Thyroid gland (tissue), 4 donors: ENCODE measurements around the gene MAEA. TPM values are rescaled to one million over a fixed set of nuclear protein-coding genes. Genes with fewer than 3 reads are reported as not detected.

Experiments used
- DNase-seq, 2 donors: peaks; one replicate each; pipeline ENCODE4 v3.0.0-alpha.2; 2019
- H3K27ac ChIP-seq, 3 donors: fragments of 200-600 bp; sonication (generic); 1 replicate in 2 of 3; 2 replicates in 1 of 3; pipeline ENCODE4 v1.5.1; 2016 to 2019; ENCODE audit warnings: mild to moderate bottlenecking in 1 of 3, moderate library complexity in 1 of 3
- H3K27me3 ChIP-seq: fragments of 200-600 bp; sonication (generic); one replicate; pipeline ENCODE4 v1.5.1; 2019
- H3K36me3 ChIP-seq, 2 donors: fragments of 200-600 bp; sonication (generic); one replicate each; pipeline ENCODE4 v1.5.1; 2016 to 2019
- H3K4me1 ChIP-seq, 2 donors: fragments of 200-600 bp; sonication (generic); one replicate each; pipeline ENCODE4 v1.5.1; 2017 to 2019
- H3K4me3 ChIP-seq, 3 donors: fragments of 200-600 bp; sonication (generic); replicated peaks in 1 of 3; 1 replicate in 2 of 3; 2 replicates in 1 of 3; pipeline ENCODE4 v1.5.1; 2016; ENCODE audit warnings: mild to moderate bottlenecking in 1 of 3
- H3K9me3 ChIP-seq: fragments of 200-600 bp; sonication (generic); one replicate; pipeline ENCODE4 v1.5.1; 2017
- CTCF ChIP-seq, 6 experiments: fragments of 200-600 bp in 3 of 6; fragments of 450-650 bp in 3 of 6; sonication (generic) in 3 of 6; IDR thresholded peaks; one replicate each; pipeline ENCODE4 v1.5.1; 2016 to 2019; ENCODE audit warnings: antibody characterized with exemption in 6 of 6, mild to moderate bottlenecking in 2 of 6, inconsistent platforms in 1 of 6, moderate library complexity in 1 of 6
- POLR2A ChIP-seq, 2 donors: fragments of 450-650 bp; IDR thresholded peaks; one replicate each; pipeline ENCODE4 v1.6.1; 2017; ENCODE audit warnings: antibody characterized with exemption in 2 of 2, mild to moderate bottlenecking in 2 of 2, moderate library complexity in 1 of 2
- WGBS, 2 donors: methylation state at CpG; one replicate each; pipeline ENCODE4 v1.1.5; 2017; 5-methylcytosine and 5-hydroxymethylcytosine counted together
- intact Hi-C: fragments of 100-400 bp; cut with DNase I; formaldehyde crosslinking; loops from one replicate; pipeline ENCODE4 v1.15.1; 2023
- total RNA-seq, 4 donors: library from RNA; depleted of rRNA; stranded (reverse); fragments of >200 nt; gene quantifications; one replicate each; pipeline ENCODE4 v1.2.3, GENCODE V29; 2016

Gene MAEA
- total RNA-seq, 4 donors from 2014 or later: 85.3 to 99.5 (median 87.3) TPM

- Histone ChIP-seq H3K4me1 (peaks cover 28 to 50% of the 10 kb centered on the region in 2 donors), H3K4me3 (no peak overlapping the region), H3K27ac (no peak overlapping the region), H3K36me3 (peaks cover 3 to 14% of the 10 kb centered on the region in 2 donors), H3K27me3 (no peaks in the 10 kb centered on the region), H3K9me3 (no peaks in the 10 kb centered on the region)
- DNase-seq: no peak
- TF ChIP-seq POLR2A (IDR thresholded peaks at IDR 0.05) (no peak), CTCF (IDR thresholded peaks at IDR 0.05) (no peak)
- intact Hi-C loops: no loop called here
- WGBS, 2 donors: 87 to 90% methylated on average over 13 to 14 of the region's 24 CpGs
Observed at GRCh38 chr4:1241936-1242505, 47.7 kb upstream of the MAEA start.

- no peak overlapping the region for H3K27ac ChIP-seq
- H3K9me3 ChIP-seq: no peaks in the 10 kb centered on the region
- WGBS, 2 donors: 93% methylated on average over 25 to 29 of the region's 30 CpGs
- H3K4me1 ChIP-seq: peaks cover 32 to 56% of the 10 kb centered on the region in 2 donors
- intact Hi-C loops: no loop called here
- H3K4me3 ChIP-seq: no peak overlapping the region
- peaks cover 0 to 9% of the 10 kb centered on the region in 2 donors for H3K36me3 ChIP-seq
- TF ChIP-seq CTCF (IDR thresholded peaks at IDR 0.05) (no peak), POLR2A (IDR thresholded peaks at IDR 0.05) (no peak)
- peak in 1 of 2 donors; percentile 0 for DNase-seq
- no peaks in the 10 kb centered on the region for H3K27me3 ChIP-seq
Observed at GRCh38 chr4:1242506-1243450, 46.9 kb upstream of the MAEA start.

- intact Hi-C loops: no loop called here
- peak in 1 of 2 donors; percentile 1 for DNase-seq
- no peak for TF ChIP-seq POLR2A (IDR thresholded peaks at IDR 0.05)
- TF ChIP-seq CTCF (IDR thresholded peaks at IDR 0.05): no peak
- Histone ChIP-seq H3K4me3 (no peak overlapping the region), H3K27me3 (no peaks in the 10 kb centered on the region), H3K36me3 (peaks cover 0 to 9% of the 10 kb centered on the region in 2 donors), H3K27ac (no peak overlapping the region), H3K9me3 (no peaks in the 10 kb centered on the region), H3K4me1 (peaks cover 32 to 56% of the 10 kb centered on the region in 2 donors)
- 57 to 61% methylated on average over 6 to 8 of the region's 15 CpGs for WGBS, 2 donors
Observed at GRCh38 chr4:1243451-1244080, 46.1 kb upstream of the MAEA start.

- Histone ChIP-seq H3K4me1 (peaks cover 32 to 56% of the 10 kb centered on the region in 2 donors), H3K27me3 (no peaks in the 10 kb centered on the region), H3K27ac (no peak overlapping the region), H3K36me3 (peaks cover 0 to 9% of the 10 kb centered on the region in 2 donors), H3K4me3 (no peak overlapping the region), H3K9me3 (no peaks in the 10 kb centered on the region)
- TF ChIP-seq CTCF (IDR thresholded peaks at IDR 0.05) (no peak), POLR2A (IDR thresholded peaks at IDR 0.05) (no peak)
- peak in 1 of 2 donors; percentile 1 for DNase-seq
- 76% methylated on average over 21 to 22 of the region's 33 CpGs for WGBS, 2 donors
- intact Hi-C loops: no loop called here
Observed at GRCh38 chr4:1244081-1244977, 45.4 kb upstream of the MAEA start.
